ENCODE results near the gene TMED3.

DNA sequence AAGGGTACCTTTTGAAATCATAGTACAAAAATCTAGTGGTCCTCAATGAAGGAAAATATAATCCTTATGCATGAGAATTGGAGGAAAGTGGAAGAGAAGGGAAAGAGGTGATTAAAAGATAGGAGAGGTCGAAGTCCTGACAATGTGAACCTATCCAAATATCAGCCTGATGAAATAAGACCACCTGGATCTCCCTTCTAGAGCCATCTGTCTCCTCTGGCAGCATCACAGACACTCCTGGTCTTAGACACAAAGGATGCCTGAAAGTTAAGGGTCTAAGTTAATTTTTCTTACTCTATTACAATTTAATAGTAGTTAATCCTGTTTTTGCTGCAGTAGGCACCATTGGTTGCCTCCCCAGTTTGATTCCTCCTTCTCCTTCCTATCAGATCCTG is 11.1 kb upstream of the TMED3 start:
- TF ChIP-seq CTCF (IDR thresholded peaks at IDR 0.05; ENCODE audit: low read length) (no peak), EZH2 (IDR thresholded peaks at IDR 0.05; ENCODE audit: borderline replicate concordance, low read length) (no peak)
